H4 (cell line): ENCODE results near the gene TMEM38B. TPM values are rescaled to one million over a fixed set of nuclear protein-coding genes. Genes with fewer than 3 reads are reported as not detected.

Source experiments
- DNase-seq: peaks from one replicate; pipeline ENCODE4 v3.0.0-alpha.2; 2015; ENCODE audit warnings: low spot score
- total RNA-seq: library from RNA; depleted of rRNA; stranded (reverse); fragments of >200 nt; shearing (Covaris generic); gene quantifications from 2 replicates; pipeline ENCODE4 v1.2.3, GENCODE V29; 2014; rRNA removed

TMEM38B gene
- 33.1 and 34.0 TPM in 2 replicates for total RNA-seq

- peak; percentile 39 for DNase-seq
Measured at GRCh38 chr9:105694190-105694847, at the start of gene TMEM38B. TMEM38B (plus strand) TSS chr9:105694541; CDS start chr9:105694661, 120 bp downstream.

GRCh38 chr9:105646879-105647594 lies 47.3 kb upstream of the TMEM38B start:
- no peak for DNase-seq

- no peak for DNase-seq
Measured at GRCh38 chr9:105647595-105648349, 46.6 kb upstream of the TMEM38B start.

GRCh38 chr9:105651806-105652205 lies 42.5 kb upstream of the TMEM38B start:
- no peak for DNase-seq

- no peak for DNase-seq
Measured at GRCh38 chr9:105656131-105656921, 38.0 kb upstream of the TMEM38B start.

GRCh38 chr9:105658351-105658750 lies 36.0 kb upstream of the TMEM38B start:
- DNase-seq: no peak

GRCh38 chr9:105661011-105661410 lies 33.3 kb upstream of the TMEM38B start:
- DNase-seq: no peak

- DNase-seq: no peak
Measured at GRCh38 chr9:105662184-105663104, 31.9 kb upstream of the TMEM38B start, which contains the start of gene TAL2. TAL2 (plus strand) TSS chr9:105662457; CDS start chr9:105662497, 40 bp downstream.

- no peak for DNase-seq
Measured at GRCh38 chr9:105663914-105664313, 30.4 kb upstream of the TMEM38B start.

- DNase-seq: no peak
Measured at GRCh38 chr9:105667867-105668266, 26.5 kb upstream of the TMEM38B start.

- DNase-seq: no peak
Measured at GRCh38 chr9:105670315-105670714, 24.0 kb upstream of the TMEM38B start.

GRCh38 chr9:105670775-105671174 lies 23.6 kb upstream of the TMEM38B start:
- DNase-seq: no peak

GRCh38 chr9:105672711-105673234 lies 21.6 kb upstream of the TMEM38B start:
- no peak for DNase-seq

- no peak for DNase-seq
Measured at GRCh38 chr9:105673850-105674387, 20.4 kb upstream of the TMEM38B start.

- DNase-seq: no peak
Measured at GRCh38 chr9:105676351-105676923, 17.9 kb upstream of the TMEM38B start.

- DNase-seq: no peak
Measured at GRCh38 chr9:105678163-105678562, 16.2 kb upstream of the TMEM38B start.

GRCh38 chr9:105678781-105679180 lies 15.6 kb upstream of the TMEM38B start:
- DNase-seq: no peak

GRCh38 chr9:105679257-105680022 lies 14.9 kb upstream of the TMEM38B start:
- no peak for DNase-seq

GRCh38 chr9:105681313-105681712 lies 13.0 kb upstream of the TMEM38B start:
- DNase-seq: no peak
